K562 (cell line): ENCODE data around the gene SPATA16. TPM values are rescaled to one million over a fixed set of nuclear protein-coding genes. Genes with fewer than 3 reads are reported as not detected.
"Not testable (repeated sequence)": the region's sequence is repeated elsewhere in the genome, so short reads cannot be mapped to it uniquely, and the experiment has no call there.

Experiments
- ATAC-seq: fragments of 200-7000 bp; cut with Tn5 transposase; 3 replicates; pipeline ENCODE4 v1.9.1; 2020; ENCODE audit warnings: moderate library complexity
- BruUV-seq: library from RNA; stranded (reverse); fragments of 400-500 nt; replicated peaks from 2 replicates; lab custom pipeline; 2021; lab: Mats Ljungman, UMichigan
- CTCF ChIA-PET: fragments of 300-600 bp; formaldehyde crosslinking; extraction: SDS; loops from one replicate; lab custom pipeline; 2021; ENCODE audit warnings: low intra/inter-chr PET ratio; lab: Yijun Ruan, JAX
- POLR2A ChIA-PET: fragments of 300-600, 350-650 bp; sonication (Branson Sonifier 250); formaldehyde crosslinking; extraction: SDS; loops from one replicate; lab custom pipeline; 2021; ENCODE audit warnings: antibody characterized with exemption, inconsistent platforms; lab: Yijun Ruan, JAX
- DNase-seq, 4 experiments: peaks; one replicate each; pipeline versions ENCODE4 v3.0.0 to v3.0.0-alpha.2; 2011 to 2018; ENCODE audit warnings: low spot score in 3 of 4, mixed read lengths in 3 of 4; ENCODE audit errors: extremely low read depth in 1 of 4
- FAIRE-seq: peaks from 2 replicates; lab custom pipeline; 2011; peaks lifted over from hg19 to GRCh38; lab: Jason Lieb, UNC
- H2AFZ ChIP-seq: 2 replicates; pipeline ENCODE4 v1.6.0; 2011; ENCODE audit warnings: low read depth, low read length, control low read depth, inconsistent platforms
- H3K27ac ChIP-seq: fragments of 200-600 bp; 3 replicates; pipeline ENCODE4 v1.8.0; 2011; ENCODE audit warnings: low read depth, mild to moderate bottlenecking, control low read depth, inconsistent platforms, low read length, moderate library complexity, mixed read lengths; ENCODE audit errors: extremely low read depth
- H3K27me3 ChIP-seq, 2 experiments: fragments of 300-600 bp in 1 of 2; 2 replicates in 1 of 2; 3 replicates in 1 of 2; pipeline versions ENCODE4 v1.6.0 to v1.8.0; 2011; ENCODE audit warnings: inconsistent platforms in 2 of 2, low read length in 2 of 2, mild to moderate bottlenecking in 1 of 2, mixed read lengths in 1 of 2, moderate library complexity in 1 of 2; ENCODE audit not compliant: control insufficient read depth in 2 of 2, insufficient read depth in 2 of 2
- H3K36me3 ChIP-seq: fragments of 300-600 bp; 3 replicates; pipeline ENCODE4 v1.8.0; 2011; ENCODE audit warnings: mild to moderate bottlenecking, low read length, inconsistent platforms; ENCODE audit not compliant: control insufficient read depth, insufficient read depth
- H3K4me1 ChIP-seq, 2 experiments: fragments of 200-600 bp in 1 of 2; replicated peaks in 1 of 2; 2 replicates in 1 of 2; 3 replicates in 1 of 2; pipeline versions ENCODE4 v1.5.1 to v1.8.0; 2011; ENCODE audit warnings: inconsistent platforms in 2 of 2, low read length in 2 of 2, mild to moderate bottlenecking in 1 of 2, mixed read lengths in 1 of 2, moderate library complexity in 1 of 2; ENCODE audit not compliant: control insufficient read depth in 2 of 2, insufficient read depth in 2 of 2
- H3K4me2 ChIP-seq: 2 replicates; pipeline ENCODE4 v1.6.1; 2011; ENCODE audit warnings: low read length, control low read depth, inconsistent platforms, mixed read lengths; ENCODE audit not compliant: insufficient read depth
- H3K4me3 ChIP-seq: fragments of 200-600 bp; sonication (generic), shearing (Covaris generic); 2 replicates; pipeline ENCODE4 v1.5.1; 2016; ENCODE audit warnings: control low read depth, inconsistent platforms
- H3K79me2 ChIP-seq: fragments of 200-600 bp; 3 replicates; pipeline ENCODE4 v1.8.0; 2011; ENCODE audit warnings: low read length, inconsistent platforms; ENCODE audit not compliant: control insufficient read depth, insufficient read depth
- H3K9ac ChIP-seq, 2 experiments: 2 replicates each; pipeline versions ENCODE4 v1.6.0 to v1.6.1; 2011; ENCODE audit warnings: low read depth in 2 of 2, low read length in 2 of 2, control low read depth in 1 of 2, inconsistent platforms in 1 of 2, mild to moderate bottlenecking in 1 of 2, mixed read lengths in 1 of 2; ENCODE audit not compliant: insufficient read depth in 1 of 2
- H3K9me1 ChIP-seq: one replicate; pipeline ENCODE4 v1.6.0; 2011; ENCODE audit warnings: inconsistent platforms, mild to moderate bottlenecking, low read length, moderate library complexity; ENCODE audit not compliant: control insufficient read depth, insufficient read depth
- H3K9me3 ChIP-seq: replicated peaks from 2 replicates; pipeline ENCODE4 v1.5.1; 2011; ENCODE audit warnings: low read depth, low read length, inconsistent platforms; ENCODE audit not compliant: control insufficient read depth, insufficient read depth
- H4K20me1 ChIP-seq: replicated peaks from 2 replicates; pipeline ENCODE4 v1.6.1; 2011; ENCODE audit warnings: low read length, inconsistent platforms, mixed read lengths; ENCODE audit not compliant: control insufficient read depth, insufficient read depth
- CBX3 ChIP-seq, 2 experiments: IDR thresholded peaks; 1 replicate in 1 of 2; 2 replicates in 1 of 2; pipeline ENCODE4 v1.6.1; 2012; ENCODE audit warnings: inconsistent platforms in 2 of 2, low read length in 2 of 2, borderline replicate concordance in 1 of 2, control low read depth in 1 of 2
- CEBPB ChIP-seq: fragments of 450-650 bp; IDR thresholded peaks from 2 replicates; pipeline ENCODE4 v1.6.1; 2016; ENCODE audit warnings: missing genetic modification characterization, missing compliant biosample characterization
- SP1 ChIP-seq: sonication (generic); formaldehyde crosslinking; IDR thresholded peaks from 2 replicates; pipeline ENCODE4 v1.8.1; 2022; ENCODE audit warnings: mild to moderate bottlenecking, missing genetic modification reagents
- WGBS: fragments of 100-300 bp; shearing (Covaris generic); methylation state at CpG from one replicate; pipeline ENCODE4 v1.1.6; 2016; ENCODE audit warnings: low coverage, mixed read lengths; ENCODE audit not compliant: insufficient coverage; ENCODE audit errors: missing lambda C conversion rate; 5-methylcytosine and 5-hydroxymethylcytosine counted together
- in situ Hi-C: fragments of 300-500 bp; cut with MboI; formaldehyde crosslinking; loops from 4 replicates; pipeline ENCODE4 v1.15.0; 2018; ENCODE audit warnings: inconsistent platforms, mixed read lengths
- intact Hi-C: fragments of 100-400 bp; cut with micrococcal nuclease; formaldehyde crosslinking; loops from 2 replicates; pipeline ENCODE4 v1.14.2; 2022
- polyA plus RNA-seq, 8 experiments: library from polyadenylated mRNA; depleted of rRNA in 4 of 8; stranded (reverse) in 5 of 8; unstranded in 3 of 8; fragments of >200 nt; fragmentation: Nextera tagmentation in 2 of 8; fragmentation: Illumina TruSeq in 1 of 8; extraction: Ambion mirVana in 2 of 8; extraction: Trizol in 1 of 8; gene quantifications; 2 replicates each; pipeline versions ENCODE4 v1.2.1 to v1.2.3, GENCODE V29; 2011 to 2014; ENCODE audit warnings: inconsistent platforms in 1 of 8, missing spikeins in 1 of 8
- total RNA-seq, 7 experiments: library from RNA; depleted of rRNA in 6 of 7; stranded (reverse); fragments of >200 nt in 6 of 7; fragmentation: Illumina TruSeq in 2 of 7; extraction: Trizol in 2 of 7; gene quantifications; 2 replicates each; pipeline versions ENCODE4 v1.2.1 to v1.2.3, GENCODE V29; 2011 to 2021; ENCODE audit warnings: low replicate concordance in 1 of 7
- TF ChIP-seq, protein P1 (sequence below): sonication (generic); formaldehyde crosslinking; IDR thresholded peaks from 2 replicates; pipeline ENCODE4 v1.8.0; 2022; ENCODE audit warnings: mild to moderate bottlenecking, missing genetic modification reagents

Gene SPATA16
- total and polyA plus RNA-seq, 9 of the 15 experiments (the other 6 are each of a cell fraction or from before 2014, with no cell fraction given) = not detected

DNA sequence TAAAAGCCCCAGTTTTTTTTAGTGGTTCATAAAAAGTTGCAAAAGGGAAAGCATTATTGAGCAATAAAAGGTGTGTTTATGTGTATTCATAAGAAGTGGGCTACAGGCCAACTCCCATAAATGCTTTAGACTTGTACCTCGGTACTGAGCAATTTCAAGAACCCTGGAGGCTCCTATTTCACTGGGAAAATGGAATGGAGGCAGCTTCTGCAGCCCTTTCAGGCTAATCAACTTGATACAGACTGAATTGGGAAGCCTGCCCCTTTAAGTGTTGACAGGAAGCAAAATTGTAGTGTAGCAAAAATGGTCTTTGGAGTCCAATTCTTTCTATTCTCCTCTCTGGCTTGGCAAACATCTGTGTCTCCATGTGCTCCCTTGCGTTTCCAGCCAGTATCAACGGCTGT is 271.7 kb downstream of the SPATA16 start (continued):
- TF ChIP-seq, protein P1, sequence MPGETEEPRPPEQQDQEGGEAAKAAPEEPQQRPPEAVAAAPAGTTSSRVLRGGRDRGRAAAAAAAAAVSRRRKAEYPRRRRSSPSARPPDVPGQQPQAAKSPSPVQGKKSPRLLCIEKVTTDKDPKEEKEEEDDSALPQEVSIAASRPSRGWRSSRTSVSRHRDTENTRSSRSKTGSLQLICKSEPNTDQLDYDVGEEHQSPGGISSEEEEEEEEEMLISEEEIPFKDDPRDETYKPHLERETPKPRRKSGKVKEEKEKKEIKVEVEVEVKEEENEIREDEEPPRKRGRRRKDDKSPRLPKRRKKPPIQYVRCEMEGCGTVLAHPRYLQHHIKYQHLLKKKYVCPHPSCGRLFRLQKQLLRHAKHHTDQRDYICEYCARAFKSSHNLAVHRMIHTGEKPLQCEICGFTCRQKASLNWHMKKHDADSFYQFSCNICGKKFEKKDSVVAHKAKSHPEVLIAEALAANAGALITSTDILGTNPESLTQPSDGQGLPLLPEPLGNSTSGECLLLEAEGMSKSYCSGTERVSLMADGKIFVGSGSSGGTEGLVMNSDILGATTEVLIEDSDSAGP (CRISPR knock-in tag) = peak; percentile 63; the same call in 1 of the 2 replicates
- TF ChIP-seq CEBPB (tag) = peak; percentile 65
- TF ChIP-seq, all 486 proteins: peak for 7

DNA sequence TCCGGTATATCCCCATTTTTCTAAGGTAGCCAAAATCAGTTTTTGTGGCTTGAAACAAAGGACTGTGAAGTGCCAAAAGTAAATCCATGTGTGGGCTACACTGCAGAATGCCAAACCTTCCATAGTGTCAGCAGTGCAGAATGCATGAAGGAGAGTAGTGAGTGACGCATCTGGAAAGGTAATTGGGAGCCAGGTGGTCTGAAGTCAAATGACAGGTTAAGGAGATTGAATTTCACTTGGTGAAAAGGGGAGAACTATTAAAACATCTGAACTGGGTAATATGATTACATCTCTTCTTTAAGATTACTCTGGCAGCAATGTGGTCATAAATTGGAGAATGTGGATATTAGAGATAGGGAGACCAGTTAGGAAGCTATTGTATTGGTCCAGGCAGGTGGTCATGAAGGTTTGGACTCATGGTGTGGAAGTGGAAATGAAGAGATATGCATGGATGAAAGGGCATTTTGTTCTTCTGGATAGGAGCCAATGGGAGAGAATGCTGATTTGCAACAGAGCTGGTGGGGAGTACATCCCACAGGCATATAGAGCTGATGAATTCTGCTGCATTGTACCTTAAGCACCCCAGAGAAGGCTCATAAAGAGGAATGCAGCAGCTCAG is 272.3 kb downstream of the SPATA16 start:
- Histone ChIP-seq H3K36me3 (no peaks in the 10 kb centered on the region; the same call in 2 of the 3 replicates), H3K4me1 (peaks cover 0 to 31% of the 10 kb centered on the region in 2 experiments; a peak in 3 of 5 replicates), H3K27ac (no peak overlapping the region), H3K9me3 (peaks cover 9% of the 10 kb centered on the region), H3K9me1 (no peaks in the 10 kb centered on the region), H3K27me3 (no peaks in the 10 kb centered on the region), H3K4me3 (no peak overlapping the region), H3K79me2 (no peaks in the 10 kb centered on the region), H3K9ac (no peak overlapping the region), H4K20me1 (no peaks in the 10 kb centered on the region), H3K4me2 (no peak overlapping the region), H2AFZ (0 out of 2 replicates have a peak overlapping the region, but pooled peaks have one; percentile 89)
- WGBS = 90% methylated on average over 2 of the region's 2 CpGs
- no peak for FAIRE-seq
- ChIA-PET POLR2A (interaction anchor here (1.3 kb wide), 1 partner anchor 9 kb away, joined by 3 read pairs; no protein-coding TSS in a partner anchor), CTCF (no interaction called here)
- BruUV-seq = no TSS peak
- in situ Hi-C loops (no loop called here), intact Hi-C loops (no loop called here)
- DNase-seq = no peak
- TF ChIP-seq CBX3 (IDR thresholded peaks at IDR 0.05; ENCODE audit: borderline replicate concordance in 1 of 2, low read length in 2 of 2) = 0 out of 3 replicates have a peak, but pooled peaks of 1 of the 2 experiments have one; percentile 32
- no peak for TF ChIP-seq SP1 (CRISPR knock-in tag)
- ATAC-seq = no peak

DNA sequence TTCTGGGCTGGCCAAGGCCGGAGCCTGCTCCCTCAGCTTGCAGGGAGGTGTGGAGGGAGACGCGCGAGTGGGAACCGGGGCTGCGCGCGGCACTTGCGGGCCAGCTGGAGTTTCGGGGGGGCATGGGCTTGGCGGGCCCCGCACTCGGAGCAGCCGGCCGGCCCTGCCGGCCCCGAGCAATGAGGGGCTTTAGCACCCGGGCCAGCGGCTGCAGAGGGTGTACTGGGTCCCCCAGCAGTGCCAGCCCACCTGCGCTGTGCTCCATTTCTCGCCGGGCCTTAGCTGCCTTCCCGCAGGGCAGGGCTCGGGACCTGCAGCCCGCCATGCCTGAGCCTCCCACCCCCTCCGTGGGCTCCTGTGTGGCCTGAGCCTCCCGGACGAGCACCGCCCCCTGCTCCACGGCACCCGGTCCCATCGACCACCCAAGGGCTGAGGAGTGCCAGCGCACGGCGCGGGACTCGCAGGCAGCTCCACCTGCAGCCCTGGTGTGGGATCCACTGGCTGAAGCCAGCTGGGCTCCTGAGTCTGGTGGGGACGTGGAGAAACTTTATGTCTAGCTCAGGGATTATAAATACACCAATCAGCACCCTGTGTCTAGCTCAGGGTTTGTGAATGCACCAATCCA is 274.2 kb downstream of the SPATA16 start:
- H3K36me3 ChIP-seq, H3K4me3 ChIP-seq, intact Hi-C loops, H4K20me1 ChIP-seq, CTCF ChIA-PET, H2AFZ ChIP-seq, H3K27ac ChIP-seq, DNase-seq, in situ Hi-C loops, H3K79me2 ChIP-seq, H3K9me3 ChIP-seq, H3K27me3 ChIP-seq, H3K4me2 ChIP-seq, H3K9me1 ChIP-seq, ATAC-seq, BruUV-seq, FAIRE-seq, H3K9ac ChIP-seq: not testable (repeated sequence)
- POLR2A ChIA-PET = interaction anchor here (0.6 kb wide), 1 partner anchor 24 kb away, joined by 3 read pairs; no protein-coding TSS in a partner anchor
- H3K4me1 ChIP-seq = peaks cover 0 to 31% of the 10 kb centered on the region in 2 experiments; a peak in 3 of 5 replicates
- 81% methylated on average over 16 of the region's 38 CpGs for WGBS
